ENCODE measurements around the gene SLCO4C1.

GRCh38 chr5:102200861-102201260 lies 95.2 kb downstream of the SLCO4C1 start:
- TF ChIP-seq CEBPB (IDR thresholded peaks at IDR 0.05) = no peak
- no peak for TF ChIP-seq CREB1 (IDR thresholded peaks at IDR 0.05; ENCODE audit: low read depth)
- no peak for TF ChIP-seq REST (IDR thresholded peaks at IDR 0.05; ENCODE audit: low read depth)
- no peak for TF ChIP-seq TCF12 (IDR thresholded peaks at IDR 0.05; ENCODE audit: low read depth)
- no peak for TF ChIP-seq TEAD4 (IDR thresholded peaks at IDR 0.05)
- no peak for TF ChIP-seq EGR1 (IDR thresholded peaks at IDR 0.05)
